Measurements from ENCODE around the gene TCP11L1.

TCP11L1 gene, protein sequence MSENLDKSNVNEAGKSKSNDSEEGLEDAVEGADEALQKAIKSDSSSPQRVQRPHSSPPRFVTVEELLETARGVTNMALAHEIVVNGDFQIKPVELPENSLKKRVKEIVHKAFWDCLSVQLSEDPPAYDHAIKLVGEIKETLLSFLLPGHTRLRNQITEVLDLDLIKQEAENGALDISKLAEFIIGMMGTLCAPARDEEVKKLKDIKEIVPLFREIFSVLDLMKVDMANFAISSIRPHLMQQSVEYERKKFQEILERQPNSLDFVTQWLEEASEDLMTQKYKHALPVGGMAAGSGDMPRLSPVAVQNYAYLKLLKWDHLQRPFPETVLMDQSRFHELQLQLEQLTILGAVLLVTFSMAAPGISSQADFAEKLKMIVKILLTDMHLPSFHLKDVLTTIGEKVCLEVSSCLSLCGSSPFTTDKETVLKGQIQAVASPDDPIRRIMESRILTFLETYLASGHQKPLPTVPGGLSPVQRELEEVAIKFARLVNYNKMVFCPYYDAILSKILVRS

GRCh38 chr11:33039274-33040032 is at the start of gene TCP11L1:
TSS of gene TCP11L1 (plus strand) at chr11:33039572. CDS start at chr11:33043774, 4,202 bp downstream.
- DNase-seq (ENCODE audit: low spot score): peak; percentile 89

GRCh38 chr11:32990481-32990880 is 48.9 kb upstream of the TCP11L1 start:
- DNase-seq (ENCODE audit: low spot score): no peak

DNA sequence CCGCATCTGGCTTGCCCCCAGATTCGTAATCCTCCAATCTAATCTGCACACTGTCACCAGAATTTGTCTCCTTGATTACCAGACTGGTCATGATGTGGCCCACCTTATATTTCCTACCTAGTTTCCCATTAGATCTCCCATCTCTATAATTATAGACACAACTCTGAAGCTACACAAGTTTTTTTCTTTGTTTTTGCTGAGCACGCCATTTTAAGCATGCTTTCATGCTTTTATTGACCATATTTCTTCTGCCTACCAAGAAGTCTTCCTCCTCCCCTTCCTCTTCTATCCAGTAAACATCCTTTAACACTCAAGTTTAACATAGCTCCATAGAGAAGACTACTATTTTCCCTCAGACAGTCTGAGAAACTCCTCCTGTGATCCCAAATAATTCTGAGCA is 47.9 kb upstream of the TCP11L1 start:
- DNase-seq (ENCODE audit: low spot score): no peak

- DNase-seq (ENCODE audit: low spot score): no peak
These were observed 47.5 kb upstream of the TCP11L1 start for GRCh38 chr11:32991898-32992297.

GRCh38 chr11:33000181-33000580 is 39.2 kb upstream of the TCP11L1 start:
- no peak for DNase-seq (ENCODE audit: low spot score)

DNA sequence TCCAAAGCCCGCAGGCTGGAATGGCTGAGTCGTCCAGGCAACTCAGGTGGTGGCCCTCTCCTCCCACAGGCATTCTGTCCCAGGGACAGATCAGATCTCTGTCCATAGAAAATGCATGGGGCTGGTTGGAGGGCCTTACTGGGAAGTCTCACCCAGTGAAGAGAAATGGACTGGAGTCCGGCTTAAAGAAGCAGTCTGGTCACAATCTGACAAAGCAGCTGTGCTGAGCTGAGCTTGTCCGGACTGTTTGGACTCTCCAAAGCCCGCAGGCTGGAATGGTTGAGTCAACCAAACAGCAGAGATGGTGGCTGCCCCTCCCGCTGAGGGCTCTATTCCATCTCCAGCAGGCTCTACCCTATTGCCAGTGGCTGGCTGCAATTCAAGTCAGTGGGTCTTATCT is 38.1 kb upstream of the TCP11L1 start:
- no peak for DNase-seq (ENCODE audit: low spot score)

DNA sequence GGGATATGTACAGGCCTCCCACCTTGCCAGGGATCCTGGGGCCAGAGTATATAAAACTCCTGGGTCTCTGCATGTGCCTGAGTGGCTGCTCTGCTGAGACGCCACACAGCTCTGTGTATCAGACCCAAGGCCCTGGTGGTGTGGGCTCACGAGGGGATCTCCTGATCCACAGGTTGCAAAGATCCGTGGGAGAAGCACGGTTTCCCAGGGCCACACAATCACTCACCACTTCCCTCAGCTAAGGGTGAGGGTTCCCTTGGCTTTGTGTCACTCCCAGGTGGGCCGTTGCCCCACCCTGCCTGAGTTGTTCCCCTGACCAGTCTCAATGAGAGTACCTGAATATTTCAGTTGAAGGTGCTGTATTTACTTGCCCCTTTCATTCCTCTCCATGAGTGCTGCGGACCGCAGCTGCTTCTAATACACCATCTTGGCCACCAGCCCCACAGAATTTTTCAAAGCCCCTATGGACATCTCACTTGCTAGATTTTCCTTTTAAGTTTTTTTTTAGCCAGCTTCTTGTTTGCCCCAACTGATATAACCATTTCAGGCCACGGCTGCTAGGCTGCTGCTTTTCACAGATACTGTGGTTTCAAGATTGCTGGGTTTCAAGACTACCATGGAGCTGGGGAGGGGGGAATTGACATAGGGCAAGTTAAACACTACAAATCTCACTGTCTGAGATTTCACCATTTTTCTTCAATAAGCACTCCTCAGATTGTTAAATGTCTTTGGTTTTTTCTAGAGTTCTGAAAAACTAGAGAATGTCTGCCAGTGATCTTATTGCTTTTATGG is 37.4 kb upstream of the TCP11L1 start:
- no peak for DNase-seq (ENCODE audit: low spot score)

DNA sequence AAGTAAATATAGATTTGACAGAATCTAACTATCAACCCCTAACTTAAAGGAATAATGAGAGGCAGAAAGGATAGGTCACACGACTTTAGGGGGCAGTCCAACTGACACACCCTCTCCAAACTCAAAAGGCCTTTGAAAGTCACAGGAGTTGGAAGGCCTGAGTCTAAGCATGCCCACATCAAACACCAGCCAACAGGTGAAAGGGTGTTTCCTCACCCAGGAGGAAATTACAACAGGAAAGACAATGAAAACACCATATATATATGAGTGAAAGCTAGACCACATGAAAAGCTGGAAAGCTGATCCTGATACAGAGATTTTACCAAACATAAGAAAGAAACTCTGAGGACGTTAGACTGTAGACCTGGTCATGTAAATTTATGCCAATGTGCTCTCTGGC is 34.2 kb upstream of the TCP11L1 start:
- DNase-seq (ENCODE audit: low spot score): no peak

GRCh38 chr11:33006010-33006409 is 33.4 kb upstream of the TCP11L1 start:
- no peak for DNase-seq (ENCODE audit: low spot score)

DNA sequence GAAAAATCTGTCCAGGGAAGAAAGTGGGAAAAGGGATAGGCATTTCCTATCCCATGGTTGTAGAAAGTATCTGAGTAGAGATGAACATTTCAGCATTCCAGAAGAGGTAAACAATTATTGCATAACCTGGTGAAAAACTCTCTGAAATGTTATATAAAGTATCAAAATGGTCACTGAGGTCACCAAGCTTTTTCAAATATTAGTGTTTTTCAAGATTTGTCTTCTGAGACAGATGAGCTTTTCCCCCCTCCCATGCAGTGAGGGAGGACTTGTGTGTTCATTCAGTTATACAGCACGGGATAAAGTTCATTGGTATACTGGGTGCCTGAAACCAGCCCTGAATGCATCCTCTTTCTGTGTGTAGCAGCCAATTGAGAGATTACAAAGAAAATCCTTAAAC is 25.6 kb upstream of the TCP11L1 start:
- no peak for DNase-seq (ENCODE audit: low spot score)

GRCh38 chr11:33015621-33016551 is 23.5 kb upstream of the TCP11L1 start, which contains the start of gene DEPDC7:
TSS of gene DEPDC7 (plus strand) at chr11:33015878. CDS start at chr11:33015956, 78 bp downstream.
- DNase-seq (ENCODE audit: low spot score): peak; percentile 84

DNA sequence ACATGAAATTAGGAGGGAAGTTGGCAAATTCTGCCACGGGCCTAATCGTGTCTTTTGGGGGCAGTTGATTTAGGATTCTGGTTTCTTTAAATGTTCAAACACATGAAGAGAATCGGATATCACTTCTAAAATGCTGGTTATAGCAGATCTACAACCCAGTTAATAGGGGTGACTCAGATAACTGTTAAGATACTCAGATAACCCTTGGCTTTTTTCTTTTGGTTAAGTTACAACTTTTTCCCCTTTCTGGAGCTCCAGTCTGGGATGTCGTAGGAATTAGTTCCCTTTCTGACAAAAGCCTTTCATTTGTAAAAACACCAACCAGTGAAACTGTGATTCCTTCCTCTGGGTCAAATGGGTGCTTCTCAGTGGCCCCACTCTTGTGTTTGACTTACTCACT is 22.7 kb upstream of the TCP11L1 start:
- DNase-seq (ENCODE audit: low spot score): no peak

DNA sequence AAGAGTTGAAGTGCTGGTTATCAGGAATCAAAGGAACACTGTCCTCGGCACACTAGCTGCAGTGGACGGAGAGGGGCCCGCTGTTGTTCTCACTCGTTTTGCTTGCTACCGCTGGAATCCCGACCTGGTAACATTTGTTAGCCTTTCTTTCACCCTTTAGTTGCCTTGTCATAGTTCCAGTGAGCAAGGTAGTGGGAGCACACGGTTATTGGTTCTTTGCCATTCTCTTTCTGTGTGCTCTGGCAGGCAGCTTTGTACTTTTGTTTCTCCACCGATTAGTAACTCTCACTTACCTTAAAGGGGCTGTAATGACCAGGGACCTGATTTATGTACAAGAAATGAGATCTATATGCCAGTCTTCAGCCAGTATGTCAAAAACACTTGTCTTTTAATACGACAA is 21.9 kb upstream of the TCP11L1 start:
- no peak for DNase-seq (ENCODE audit: low spot score)

DNA sequence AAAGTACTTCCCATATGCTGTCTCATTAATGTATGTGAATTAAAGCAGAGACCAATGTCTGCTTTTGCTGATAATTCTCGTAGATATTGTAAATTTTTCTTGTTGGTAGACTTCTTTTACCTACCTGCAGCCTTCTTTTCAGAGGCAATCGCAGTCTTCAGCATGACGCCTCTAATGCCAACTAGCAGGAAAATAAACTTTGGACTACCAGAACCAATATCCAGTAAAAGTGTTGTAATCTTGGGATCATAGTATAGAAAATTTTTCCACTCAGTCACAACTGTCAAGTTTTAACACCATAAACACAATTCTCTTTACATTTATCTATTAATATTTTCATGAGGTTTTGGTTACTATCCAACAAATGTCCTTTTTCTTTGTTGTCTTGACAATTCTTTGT is 21.4 kb upstream of the TCP11L1 start:
- DNase-seq (ENCODE audit: low spot score): no peak

DNA sequence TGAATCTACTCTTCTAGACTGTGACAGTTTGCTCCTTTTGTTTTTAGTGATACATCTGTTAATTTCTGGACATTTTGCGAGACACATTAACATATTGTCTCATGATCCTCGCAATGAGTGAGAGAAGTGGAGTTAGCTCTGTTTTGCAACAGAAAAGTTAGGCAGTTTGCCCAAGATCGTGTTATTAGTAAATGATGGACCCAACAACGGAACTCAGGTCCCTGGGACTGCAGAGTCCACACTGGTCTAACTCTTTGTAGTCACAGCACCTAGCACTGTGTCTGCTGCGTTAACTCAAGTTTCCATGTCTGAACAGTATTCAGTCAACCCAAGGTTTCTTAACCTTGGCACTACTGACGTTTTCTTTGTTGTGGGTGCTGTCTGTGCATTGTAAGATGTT is 20.5 kb upstream of the TCP11L1 start:
- DNase-seq (ENCODE audit: low spot score): no peak

- no peak for DNase-seq (ENCODE audit: low spot score)
These were observed 17.9 kb upstream of the TCP11L1 start for GRCh38 chr11:33021501-33021900.

GRCh38 chr11:33021937-33022336 is 17.4 kb upstream of the TCP11L1 start:
- DNase-seq (ENCODE audit: low spot score): no peak

- DNase-seq (ENCODE audit: low spot score): no peak
These were observed 14.0 kb upstream of the TCP11L1 start for GRCh38 chr11:33025339-33025722.

- no peak for DNase-seq (ENCODE audit: low spot score)
These were observed 12.1 kb upstream of the TCP11L1 start for GRCh38 chr11:33027233-33027632.

DNA sequence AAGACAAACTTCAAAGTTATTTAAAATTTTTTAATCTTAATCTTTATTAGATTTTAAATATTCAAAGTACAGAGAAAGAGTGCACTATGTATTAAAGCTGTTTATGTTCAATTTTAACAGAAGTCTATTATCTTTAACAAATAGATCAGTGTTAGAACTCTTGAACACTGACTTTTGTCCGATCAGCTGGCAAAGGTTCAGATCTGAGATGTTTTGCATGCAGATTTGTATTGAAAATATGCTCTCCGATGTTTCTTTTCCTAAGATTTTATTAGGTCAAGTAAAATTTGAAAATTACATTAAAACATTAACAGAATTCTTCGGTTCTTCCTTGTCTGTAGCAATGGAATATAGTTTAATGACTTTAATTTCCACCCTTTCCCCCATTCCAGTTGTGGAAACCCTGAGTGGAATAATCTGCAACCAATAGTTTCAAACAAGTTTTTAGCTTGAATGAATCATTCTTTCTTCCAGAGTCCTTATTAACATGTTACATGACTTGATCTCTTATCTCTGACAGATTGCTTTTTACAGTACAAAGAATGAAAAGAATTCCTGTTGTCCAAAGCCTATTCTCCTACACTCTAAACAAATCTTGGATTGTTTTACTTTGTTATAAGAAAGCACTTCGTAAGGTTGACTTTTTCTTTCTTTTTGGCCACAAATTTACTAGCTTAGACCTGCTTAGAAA is 11.4 kb upstream of the TCP11L1 start:
- no peak for DNase-seq (ENCODE audit: low spot score)

DNA sequence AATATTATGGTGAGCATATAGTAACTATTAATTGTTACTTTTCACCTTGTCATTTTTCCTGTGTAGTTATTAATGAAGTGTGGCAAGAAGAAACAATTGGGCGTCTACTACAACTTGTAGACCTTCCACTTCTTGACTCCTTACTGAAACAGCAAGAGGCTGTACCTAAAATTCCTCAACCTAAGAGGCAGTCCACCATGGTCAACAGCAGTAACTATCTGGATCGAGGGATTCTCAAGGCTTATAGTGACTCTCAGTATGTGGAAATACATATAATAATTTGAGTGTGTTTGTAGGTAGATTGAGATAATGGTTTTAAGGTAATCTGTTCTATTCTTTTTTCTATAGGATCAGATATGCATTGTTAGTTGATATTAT is 10.8 kb upstream of the TCP11L1 start:
- DNase-seq (ENCODE audit: low spot score): no peak
